Lung microvascular endothelial cell (primary cell): ENCODE results near the gene CCDC192. TPM values are rescaled to one million over a fixed set of nuclear protein-coding genes. Genes with fewer than 3 reads are reported as not detected.
"Not testable (repeated sequence)": the region's sequence is repeated elsewhere in the genome, so short reads cannot be mapped to it uniquely, and the experiment has no call there.

Source experiments
- DNase-seq, 2 donors: peaks; one replicate each; pipeline versions ENCODE4 v3.0.0 to v3.0.0-alpha.2; 2010; ENCODE audit warnings: low read depth in 2 of 2
- total RNA-seq: library from RNA; depleted of rRNA; stranded (reverse); fragments of >200 nt; gene quantifications from 2 replicates; pipeline ENCODE4 v1.2.1, GENCODE V29; 2014

The CCDC192 gene
- total RNA-seq, 1 donor from 2014 or later: not detected

- DNase-seq: no peak
Observed at GRCh38 chr5:127839496-127840197, 136.5 kb downstream of the CCDC192 start.

- no peak for DNase-seq
Observed at GRCh38 chr5:127840198-127840524, 137.0 kb downstream of the CCDC192 start.

GRCh38 chr5:127840809-127841208, 137.6 kb downstream of the CCDC192 start:
- no peak for DNase-seq

- DNase-seq: peak in 1 of 2 donors; percentile 7
Observed at GRCh38 chr5:127844581-127845021, 141.4 kb downstream of the CCDC192 start.

GRCh38 chr5:127846884-127847283, 143.7 kb downstream of the CCDC192 start:
- DNase-seq: no peak

- not testable (repeated sequence) for DNase-seq
Observed at GRCh38 chr5:127847641-127848040, 144.4 kb downstream of the CCDC192 start.

- DNase-seq: no peak
Observed at GRCh38 chr5:127848098-127848497, 144.9 kb downstream of the CCDC192 start.

GRCh38 chr5:127849408-127849807, 146.2 kb downstream of the CCDC192 start:
- DNase-seq: no peak

- no peak for DNase-seq
Observed at GRCh38 chr5:127849891-127850290, 146.7 kb downstream of the CCDC192 start.

GRCh38 chr5:127851964-127852363, 148.8 kb downstream of the CCDC192 start:
- DNase-seq: no peak

GRCh38 chr5:127854520-127854919, 151.3 kb downstream of the CCDC192 start:
- no peak for DNase-seq

- DNase-seq: no peak
Observed at GRCh38 chr5:127856292-127856691, 153.1 kb downstream of the CCDC192 start.

- peak in 1 of 2 donors; percentile 91 for DNase-seq
Observed at GRCh38 chr5:127858116-127858784, 155.1 kb downstream of the CCDC192 start.

- no peak for DNase-seq
Observed at GRCh38 chr5:127860291-127860690, 157.1 kb downstream of the CCDC192 start.

GRCh38 chr5:127863161-127863560, 160.0 kb downstream of the CCDC192 start:
- DNase-seq: peak in 1 of 2 donors; percentile 78

- DNase-seq: peak; percentile 29 to 85
Observed at GRCh38 chr5:127863610-127864395, 160.6 kb downstream of the CCDC192 start.

GRCh38 chr5:127864511-127864910, 161.3 kb downstream of the CCDC192 start:
- no peak for DNase-seq

- DNase-seq: no peak
Observed at GRCh38 chr5:127865273-127865672, 162.1 kb downstream of the CCDC192 start.

- no peak for DNase-seq
Observed at GRCh38 chr5:127867022-127867783, 164.0 kb downstream of the CCDC192 start.

GRCh38 chr5:127870914-127871313, 167.7 kb downstream of the CCDC192 start:
- peak; percentile 6 to 58 for DNase-seq

GRCh38 chr5:127871503-127872153, 168.4 kb downstream of the CCDC192 start:
- peak; percentile 80 to 90 for DNase-seq
